Astrocyte of the cerebellum (primary cell): ENCODE data around the gene PLAC9.

Source experiments
- DNase-seq: peaks from one replicate; pipeline ENCODE4 v3.0.0-alpha.2; 2011; ENCODE audit warnings: low read depth
- H3K4me3 ChIP-seq: 2 replicates; pipeline ENCODE4 v1.5.1; 2011; ENCODE audit warnings: mild to moderate bottlenecking, low read depth, low read length, moderate library complexity
- in situ Hi-C: cut with HindIII; loops from 2 replicates; pipeline ENCODE4 v1.10.0; 2017; ENCODE audit warnings: low sequenced_read_pairs
- TF ChIP-seq, protein P1 (sequence below): IDR thresholded peaks from 2 replicates; pipeline ENCODE4 v1.5.1; 2012; ENCODE audit warnings: low read length, low read depth, moderate library complexity, mild to moderate bottlenecking; ENCODE audit errors: missing control alignments

Gene PLAC9

DNA sequence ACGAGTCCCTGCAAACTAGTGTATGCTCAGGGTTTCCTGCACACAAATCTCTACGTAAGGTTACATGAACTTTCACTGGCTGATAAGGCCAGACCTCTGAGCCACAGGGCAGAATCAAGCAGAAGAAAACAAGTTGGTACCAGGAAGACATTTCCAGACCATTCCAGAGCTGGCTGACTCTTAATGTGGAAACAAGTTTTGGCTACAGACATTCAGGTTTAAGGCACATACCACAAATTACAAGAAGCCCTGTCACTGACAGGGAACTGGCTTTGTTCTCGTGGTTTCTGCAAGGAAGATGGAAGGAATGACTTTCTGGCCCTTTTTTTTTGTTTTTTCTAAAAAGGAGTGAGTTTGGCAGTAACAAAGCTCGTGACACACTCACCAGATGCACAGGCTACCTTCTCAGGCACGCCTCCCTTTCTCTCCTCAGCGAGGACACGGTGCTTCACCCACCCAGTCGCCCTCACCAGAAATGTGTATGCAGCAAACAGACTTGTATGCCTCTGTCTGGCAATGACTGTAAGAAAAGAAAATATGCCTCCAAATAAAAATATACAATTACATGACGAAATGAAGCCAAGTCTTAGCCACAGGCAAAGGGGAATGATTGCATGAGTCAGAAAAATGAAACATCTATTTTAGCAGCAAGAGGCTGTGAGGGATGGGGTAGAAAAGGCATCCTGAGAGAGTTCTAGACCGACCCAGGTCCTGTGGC lies 22.6 kb downstream of the PLAC9 start:
- TF ChIP-seq, protein P1, sequence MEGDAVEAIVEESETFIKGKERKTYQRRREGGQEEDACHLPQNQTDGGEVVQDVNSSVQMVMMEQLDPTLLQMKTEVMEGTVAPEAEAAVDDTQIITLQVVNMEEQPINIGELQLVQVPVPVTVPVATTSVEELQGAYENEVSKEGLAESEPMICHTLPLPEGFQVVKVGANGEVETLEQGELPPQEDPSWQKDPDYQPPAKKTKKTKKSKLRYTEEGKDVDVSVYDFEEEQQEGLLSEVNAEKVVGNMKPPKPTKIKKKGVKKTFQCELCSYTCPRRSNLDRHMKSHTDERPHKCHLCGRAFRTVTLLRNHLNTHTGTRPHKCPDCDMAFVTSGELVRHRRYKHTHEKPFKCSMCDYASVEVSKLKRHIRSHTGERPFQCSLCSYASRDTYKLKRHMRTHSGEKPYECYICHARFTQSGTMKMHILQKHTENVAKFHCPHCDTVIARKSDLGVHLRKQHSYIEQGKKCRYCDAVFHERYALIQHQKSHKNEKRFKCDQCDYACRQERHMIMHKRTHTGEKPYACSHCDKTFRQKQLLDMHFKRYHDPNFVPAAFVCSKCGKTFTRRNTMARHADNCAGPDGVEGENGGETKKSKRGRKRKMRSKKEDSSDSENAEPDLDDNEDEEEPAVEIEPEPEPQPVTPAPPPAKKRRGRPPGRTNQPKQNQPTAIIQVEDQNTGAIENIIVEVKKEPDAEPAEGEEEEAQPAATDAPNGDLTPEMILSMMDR, result no peak
- in situ Hi-C loops, result no loop called here
- peak; percentile 92 for DNase-seq
- no peak overlapping the region for H3K4me3 ChIP-seq

DNA sequence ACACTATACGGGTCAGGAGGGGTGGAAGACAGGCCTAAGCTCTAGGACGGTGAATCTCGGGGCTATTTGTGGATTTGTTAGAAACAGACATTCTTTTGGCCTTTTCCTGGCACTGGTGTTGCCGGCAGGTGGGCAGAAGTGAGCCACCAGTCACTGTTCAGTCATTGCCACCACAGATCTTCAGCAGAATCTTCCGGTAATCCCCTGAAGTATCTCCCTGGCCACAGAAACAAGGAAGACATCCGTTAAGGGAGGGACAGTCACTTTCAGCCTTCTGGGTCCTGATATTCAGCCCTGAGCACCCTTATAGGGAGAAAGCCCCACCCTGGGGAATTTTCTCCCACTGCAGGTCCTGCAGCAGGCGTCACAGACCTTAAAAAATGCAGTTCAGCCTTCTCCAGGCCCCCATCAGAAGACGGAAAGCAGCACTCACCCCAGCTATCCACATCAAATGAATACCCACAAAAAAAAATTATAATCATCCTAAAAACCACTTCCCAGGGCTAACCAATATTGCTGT lies 23.2 kb downstream of the PLAC9 start:
- in situ Hi-C loops, result no loop called here

DNA sequence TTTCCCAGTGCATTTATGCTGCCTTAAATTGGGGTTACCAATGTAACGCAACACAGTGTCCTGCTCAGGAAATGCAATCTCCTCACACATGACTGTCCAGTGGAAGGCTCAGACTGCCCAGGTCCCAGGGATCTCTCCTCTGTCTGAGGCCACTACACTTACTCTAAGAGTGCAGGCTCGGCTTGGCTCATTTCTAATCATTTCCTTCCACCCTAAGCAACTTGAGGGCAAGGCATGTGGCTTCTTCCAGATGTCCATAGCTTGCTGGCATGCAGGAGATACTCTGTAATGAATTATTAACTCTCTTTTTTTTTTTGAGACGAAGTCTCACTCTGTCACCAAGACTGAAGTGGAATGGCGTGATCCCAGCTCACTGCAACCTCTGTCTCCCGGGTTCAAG lies 23.7 kb downstream of the PLAC9 start:
- in situ Hi-C loops, result no loop called here

More for the DNA sequence above, 23.2 kb downstream of the PLAC9 start:
- H3K4me3 ChIP-seq, result no peak overlapping the region
- TF ChIP-seq, protein P1, result no peak
- no peak for DNase-seq

DNA sequence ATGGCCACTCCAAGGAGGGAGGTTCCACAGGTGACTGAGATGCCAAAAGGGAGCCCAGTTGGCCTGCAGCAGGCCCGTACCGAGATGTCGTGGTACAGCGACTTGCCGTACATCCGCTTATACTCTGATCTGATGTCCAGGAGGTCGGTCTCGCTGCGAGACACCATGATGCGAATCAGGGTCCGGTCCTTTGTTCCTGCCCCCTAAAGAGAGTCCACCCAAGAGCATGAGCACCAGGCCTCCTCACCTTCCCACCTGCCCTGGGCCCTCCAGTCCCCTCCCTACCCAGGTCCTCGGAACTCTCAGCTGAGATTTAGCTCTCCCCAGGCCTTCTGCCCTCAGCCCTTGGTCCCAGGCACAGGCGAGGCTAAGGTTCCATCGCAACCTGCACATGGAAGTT lies 25.0 kb downstream of the PLAC9 start:
- TF ChIP-seq, protein P1, result no peak
- H3K4me3 ChIP-seq, result no peak overlapping the region
- no peak for DNase-seq
- in situ Hi-C loops, result no loop called here

More for the DNA sequence above, 23.7 kb downstream of the PLAC9 start:
- no peak overlapping the region for H3K4me3 ChIP-seq
- no peak for DNase-seq
- TF ChIP-seq, protein P1, result no peak

DNA sequence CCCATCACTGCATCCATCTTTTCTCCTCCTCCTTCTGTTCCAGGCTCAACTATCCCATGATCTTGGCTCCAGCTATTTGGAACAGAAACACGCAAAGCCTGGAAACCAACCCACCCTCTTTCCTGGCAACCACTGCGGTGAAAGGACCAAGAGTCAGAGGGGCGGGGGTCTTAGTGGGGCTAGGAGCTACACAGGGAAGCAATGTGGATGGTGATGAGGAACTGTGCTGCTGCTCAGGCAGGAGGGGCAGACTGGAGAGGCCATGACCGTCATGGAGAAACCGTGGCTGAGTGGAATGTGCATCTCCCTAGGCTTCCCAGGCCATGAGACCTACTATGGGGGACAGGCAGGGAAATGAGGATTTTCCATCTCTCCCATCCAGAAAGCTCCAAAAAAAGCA lies 25.6 kb downstream of the PLAC9 start:
- TF ChIP-seq, protein P1, result no peak
- no peak overlapping the region for H3K4me3 ChIP-seq
- no peak for DNase-seq
- in situ Hi-C loops, result no loop called here

DNA sequence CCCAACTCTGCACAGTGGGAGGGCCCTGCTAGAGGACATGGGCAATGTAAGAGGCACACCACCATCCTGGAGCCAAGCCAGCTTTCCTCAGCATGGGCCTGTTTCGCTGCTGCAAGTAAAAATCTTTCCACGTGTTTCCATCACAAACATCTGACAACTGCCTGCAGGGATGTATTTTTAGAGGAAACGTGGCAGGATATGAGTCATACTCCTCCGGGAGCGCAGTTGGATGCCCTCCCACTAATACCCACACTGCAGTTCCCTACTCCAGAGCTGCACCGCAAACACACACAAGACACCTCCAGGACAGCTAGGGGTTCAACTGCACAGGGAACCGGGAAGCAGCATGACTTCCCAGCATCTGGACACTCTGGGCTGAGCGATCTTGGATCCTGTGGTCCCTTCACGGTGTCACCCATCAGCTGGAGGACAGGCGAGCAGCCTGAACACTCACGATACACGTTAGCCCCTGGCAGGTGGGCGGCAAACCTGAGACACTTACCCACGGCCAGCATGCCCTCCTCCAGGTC lies 26.1 kb downstream of the PLAC9 start:
- no peak overlapping the region for H3K4me3 ChIP-seq
- TF ChIP-seq, protein P1, result no peak
- peak; percentile 99 for DNase-seq
- in situ Hi-C loops, result no loop called here
